WTC11 (cell line): ENCODE results near the gene IFI44. TPM values are rescaled to one million over a fixed set of nuclear protein-coding genes. Genes with fewer than 3 reads are reported as not detected.

Experiments
- ATAC-seq: fragments of 200-7000 bp; cut with Tn5 transposase; 2 replicates; pipeline ENCODE4 v1.10.0; 2021; ENCODE audit warnings: mild to moderate bottlenecking, moderate library complexity
- CTCF ChIA-PET: fragments of 300-600 bp; sonication (Branson Sonifier 250); formaldehyde crosslinking; loops from one replicate; lab custom pipeline; 2021; ENCODE audit warnings: antibody characterized with exemption; lab: Charles Lee
- POLR2A ChIA-PET: fragments of 350-600 bp; sonication (Branson Sonifier 250); formaldehyde crosslinking; loops from one replicate; lab custom pipeline; 2021; ENCODE audit warnings: antibody characterized with exemption; lab: Charles Lee
- DNase-seq: peaks from one replicate; pipeline ENCODE4 v3.0.0; 2021; ENCODE audit warnings: low spot score
- H3K27ac Mint-ChIP-seq: 2 replicates; pipeline ENCODE4 v1.8.0; 2021; ENCODE audit warnings: mixed read lengths
- H3K27me3 Mint-ChIP-seq: 2 replicates; pipeline ENCODE4 v1.8.0; 2021; ENCODE audit warnings: low read depth, mild to moderate bottlenecking, moderate library complexity, mixed read lengths
- H3K36me3 Mint-ChIP-seq: 2 replicates; pipeline ENCODE4 v1.8.0; 2021; ENCODE audit warnings: mixed read lengths
- H3K4me1 Mint-ChIP-seq: 2 replicates; pipeline ENCODE4 v1.8.0; 2022; ENCODE audit warnings: mixed read lengths
- H3K4me3 Mint-ChIP-seq: 2 replicates; pipeline ENCODE4 v1.8.0; 2021; ENCODE audit warnings: mild to moderate bottlenecking, moderate library complexity, mixed read lengths
- H3K9me3 Mint-ChIP-seq: 2 replicates; pipeline ENCODE4 v1.8.0; 2021; ENCODE audit warnings: mixed read lengths
- AR ChIP-seq: fragments of 250-450 bp; sonication (Bioruptor Pico); IDR thresholded peaks from 2 replicates; pipeline ENCODE4 v1.9.0; 2021; ENCODE audit warnings: mild to moderate bottlenecking
- CREB1 ChIP-seq: sonication (generic); formaldehyde crosslinking; IDR thresholded peaks from 2 replicates; pipeline ENCODE4 v1.8.0; 2023; ENCODE audit warnings: mild to moderate bottlenecking, missing genetic modification reagents
- CREM ChIP-seq: sonication (generic); formaldehyde crosslinking; IDR thresholded peaks from 2 replicates; pipeline ENCODE4 v1.8.1; 2022; ENCODE audit warnings: mild to moderate bottlenecking, missing genetic modification reagents, moderate library complexity
- CTCF ChIP-seq: fragments of 200-600 bp; IDR thresholded peaks from 2 replicates; pipeline ENCODE4 v1.8.0; 2022; ENCODE audit warnings: antibody characterized with exemption
- E2F4 ChIP-seq: sonication (generic); formaldehyde crosslinking; IDR thresholded peaks from 2 replicates; pipeline ENCODE4 v1.8.1; 2022; ENCODE audit warnings: low read depth, mild to moderate bottlenecking, moderate library complexity, missing genetic modification reagents, borderline replicate concordance
- E2F5 ChIP-seq: sonication (generic); formaldehyde crosslinking; IDR thresholded peaks from 2 replicates; pipeline ENCODE4 v1.8.1; 2022; ENCODE audit warnings: mild to moderate bottlenecking, moderate library complexity, missing genetic modification reagents
- EMX1 ChIP-seq: fragments of 250-450 bp; sonication (Bioruptor Pico); IDR thresholded peaks from 2 replicates; pipeline ENCODE4 v1.8.0; 2021; ENCODE audit warnings: mild to moderate bottlenecking
- IRF2 ChIP-seq: sonication (generic); formaldehyde crosslinking; IDR thresholded peaks from 2 replicates; pipeline ENCODE4 v1.8.0; 2022; ENCODE audit warnings: low read depth, missing genetic modification reagents, borderline replicate concordance
- MYBL2 ChIP-seq: sonication (generic); formaldehyde crosslinking; IDR thresholded peaks from 2 replicates; pipeline ENCODE4 v1.8.1; 2023; ENCODE audit warnings: mild to moderate bottlenecking, moderate library complexity, missing genetic modification reagents
- NFYB ChIP-seq: sonication (generic); formaldehyde crosslinking; conservative IDR thresholded peaks from 2 replicates; pipeline ENCODE4 v1.8.0; 2022; ENCODE audit warnings: low read depth, missing genetic modification reagents
- RORB ChIP-seq: fragments of 250-450 bp; sonication (Bioruptor Pico); IDR thresholded peaks from 2 replicates; pipeline ENCODE4 v1.9.0; 2021; ENCODE audit warnings: mild to moderate bottlenecking
- TEAD4 ChIP-seq: sonication (generic); formaldehyde crosslinking; IDR thresholded peaks from 2 replicates; pipeline ENCODE4 v1.8.0; 2022; ENCODE audit warnings: mild to moderate bottlenecking, missing genetic modification reagents
- ZNF232 ChIP-seq: sonication (generic); formaldehyde crosslinking; IDR thresholded peaks from 2 replicates; pipeline ENCODE4 v1.8.0; 2022; ENCODE audit warnings: mild to moderate bottlenecking, missing genetic modification reagents
- ZNF263 ChIP-seq: sonication (generic); formaldehyde crosslinking; IDR thresholded peaks from 2 replicates; pipeline ENCODE4 v1.8.1; 2022; ENCODE audit warnings: low read depth, mild to moderate bottlenecking, moderate library complexity, missing genetic modification reagents
- ZNF671 ChIP-seq: fragments of 250-450 bp; sonication (Bioruptor Pico); IDR thresholded peaks from 2 replicates; pipeline ENCODE4 v1.8.0; 2021; ENCODE audit warnings: mild to moderate bottlenecking
- total RNA-seq: library from RNA; stranded (reverse); gene quantifications from 3 replicates; pipeline ENCODE4 v1.2.3, GENCODE V29; 2021
- TF ChIP-seq, protein P1 (sequence below): sonication (generic); formaldehyde crosslinking; IDR thresholded peaks from 2 replicates; pipeline ENCODE4 v1.8.0; 2022; ENCODE audit warnings: missing genetic modification reagents
- TF ChIP-seq, protein P2 (sequence below): fragments of 250-450 bp; sonication (Bioruptor Pico); IDR thresholded peaks from 2 replicates; pipeline ENCODE4 v1.9.0; 2021; ENCODE audit warnings: mild to moderate bottlenecking

Gene IFI44
- total RNA-seq, 1 experiment from 2014 or later = 0.15 TPM

- CTCF ChIA-PET = no interaction called here
- POLR2A ChIA-PET = no interaction called here
- Mint-ChIP-seq H3K4me1 (no peaks in the 10 kb centered on the region), H3K27ac (no peak overlapping the region), H3K27me3 (no peaks in the 10 kb centered on the region; the same call in 1 of the 2 replicates), H3K4me3 (no peak overlapping the region), H3K36me3 (no peaks in the 10 kb centered on the region), H3K9me3 (no peaks in the 10 kb centered on the region)
- DNase-seq (no peak), ATAC-seq (no peak)
- TF ChIP-seq E2F5 (CRISPR knock-in tag) = no peak
- TF ChIP-seq CTCF = no peak
- no peak for TF ChIP-seq TEAD4 (CRISPR knock-in tag)
- TF ChIP-seq MYBL2 (CRISPR knock-in tag) = no peak
- TF ChIP-seq ZNF671 (CRISPR knock-in tag) = no peak
- no peak for TF ChIP-seq CREB1 (CRISPR knock-in tag)
- TF ChIP-seq CREM (CRISPR knock-in tag) = no peak
- TF ChIP-seq RORB (CRISPR knock-in tag) = no peak
- TF ChIP-seq ZNF263 (CRISPR knock-in tag) = no peak
- no peak for TF ChIP-seq IRF2 (CRISPR knock-in tag)
- TF ChIP-seq ZNF232 (CRISPR knock-in tag) = no peak
- TF ChIP-seq, protein P1, sequence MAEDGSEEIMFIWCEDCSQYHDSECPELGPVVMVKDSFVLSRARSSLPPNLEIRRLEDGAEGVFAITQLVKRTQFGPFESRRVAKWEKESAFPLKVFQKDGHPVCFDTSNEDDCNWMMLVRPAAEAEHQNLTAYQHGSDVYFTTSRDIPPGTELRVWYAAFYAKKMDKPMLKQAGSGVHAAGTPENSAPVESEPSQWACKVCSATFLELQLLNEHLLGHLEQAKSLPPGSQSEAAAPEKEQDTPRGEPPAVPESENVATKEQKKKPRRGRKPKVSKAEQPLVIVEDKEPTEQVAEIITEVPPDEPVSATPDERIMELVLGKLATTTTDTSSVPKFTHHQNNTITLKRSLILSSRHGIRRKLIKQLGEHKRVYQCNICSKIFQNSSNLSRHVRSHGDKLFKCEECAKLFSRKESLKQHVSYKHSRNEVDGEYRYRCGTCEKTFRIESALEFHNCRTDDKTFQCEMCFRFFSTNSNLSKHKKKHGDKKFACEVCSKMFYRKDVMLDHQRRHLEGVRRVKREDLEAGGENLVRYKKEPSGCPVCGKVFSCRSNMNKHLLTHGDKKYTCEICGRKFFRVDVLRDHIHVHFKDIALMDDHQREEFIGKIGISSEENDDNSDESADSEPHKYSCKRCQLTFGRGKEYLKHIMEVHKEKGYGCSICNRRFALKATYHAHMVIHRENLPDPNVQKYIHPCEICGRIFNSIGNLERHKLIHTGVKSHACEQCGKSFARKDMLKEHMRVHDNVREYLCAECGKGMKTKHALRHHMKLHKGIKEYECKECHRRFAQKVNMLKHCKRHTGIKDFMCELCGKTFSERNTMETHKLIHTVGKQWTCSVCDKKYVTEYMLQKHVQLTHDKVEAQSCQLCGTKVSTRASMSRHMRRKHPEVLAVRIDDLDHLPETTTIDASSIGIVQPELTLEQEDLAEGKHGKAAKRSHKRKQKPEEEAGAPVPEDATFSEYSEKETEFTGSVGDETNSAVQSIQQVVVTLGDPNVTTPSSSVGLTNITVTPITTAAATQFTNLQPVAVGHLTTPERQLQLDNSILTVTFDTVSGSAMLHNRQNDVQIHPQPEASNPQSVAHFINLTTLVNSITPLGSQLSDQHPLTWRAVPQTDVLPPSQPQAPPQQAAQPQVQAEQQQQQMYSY (CRISPR knock-in tag) = no peak
- TF ChIP-seq, protein P2, sequence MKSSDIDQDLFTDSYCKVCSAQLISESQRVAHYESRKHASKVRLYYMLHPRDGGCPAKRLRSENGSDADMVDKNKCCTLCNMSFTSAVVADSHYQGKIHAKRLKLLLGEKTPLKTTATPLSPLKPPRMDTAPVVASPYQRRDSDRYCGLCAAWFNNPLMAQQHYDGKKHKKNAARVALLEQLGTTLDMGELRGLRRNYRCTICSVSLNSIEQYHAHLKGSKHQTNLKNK = no peak
- no peak for TF ChIP-seq AR
- TF ChIP-seq NFYB (CRISPR knock-in tag) = no peak
- no peak for TF ChIP-seq E2F4 (CRISPR knock-in tag)
- TF ChIP-seq EMX1 (CRISPR knock-in tag) = no peak
Measured at GRCh38 chr1:78603206-78603605, 46.4 kb upstream of the IFI44 start.
